C1 segment of cervical spinal cord (tissue), 14 donors: ENCODE measurements around the gene TPO.
"Not testable (repeated sequence)": the region's sequence is repeated elsewhere in the genome, so short reads cannot be mapped to it uniquely, and the experiment has no call there.

Experiments
- DNase-seq, 14 donors: peaks; one replicate each; lab custom pipeline; 2025; lab: John Stamatoyannopoulos, UW

The TPO gene

GRCh38 chr2:1483551-1483950 lies 70.3 kb downstream of the TPO start:
- DNase-seq: no peak

- DNase-seq: no peak
Observed at GRCh38 chr2:1484131-1484884, 71.0 kb downstream of the TPO start.

- DNase-seq: no peak
Observed at GRCh38 chr2:1486670-1487069, 73.4 kb downstream of the TPO start.

- no peak for DNase-seq
Observed at GRCh38 chr2:1487758-1488157, 74.5 kb downstream of the TPO start.

GRCh38 chr2:1488181-1488671 lies 75.0 kb downstream of the TPO start:
- DNase-seq: no peak

GRCh38 chr2:1488851-1489250 lies 75.6 kb downstream of the TPO start:
- DNase-seq: no peak

GRCh38 chr2:1489486-1489885 lies 76.2 kb downstream of the TPO start:
- no peak for DNase-seq

GRCh38 chr2:1490381-1490780 lies 77.1 kb downstream of the TPO start:
- not testable (repeated sequence) for DNase-seq

GRCh38 chr2:1491751-1492150 lies 78.5 kb downstream of the TPO start:
- DNase-seq: no peak

GRCh38 chr2:1492231-1492630 lies 79.0 kb downstream of the TPO start:
- DNase-seq: not testable (repeated sequence)

- no peak for DNase-seq
Observed at GRCh38 chr2:1492711-1493430, 79.6 kb downstream of the TPO start.

- no peak for DNase-seq
Observed at GRCh38 chr2:1493431-1494126, 80.3 kb downstream of the TPO start.

GRCh38 chr2:1494257-1494656 lies 81.0 kb downstream of the TPO start:
- DNase-seq: no peak

- DNase-seq: no peak
Observed at GRCh38 chr2:1494906-1495305, 81.6 kb downstream of the TPO start.

GRCh38 chr2:1495676-1496358 lies 82.6 kb downstream of the TPO start:
- no peak for DNase-seq

- DNase-seq: no peak
Observed at GRCh38 chr2:1496359-1496821, 83.1 kb downstream of the TPO start.

- DNase-seq: no peak
Observed at GRCh38 chr2:1497122-1497611, 83.9 kb downstream of the TPO start.

- DNase-seq: no peak
Observed at GRCh38 chr2:1498176-1498575, 84.9 kb downstream of the TPO start.

GRCh38 chr2:1499033-1499795 lies 86.0 kb downstream of the TPO start:
- no peak for DNase-seq

GRCh38 chr2:1501038-1501851 lies 88.0 kb downstream of the TPO start:
- no peak for DNase-seq
